Forelimb muscle (tissue), 1 donor: Measurements from ENCODE around the gene SPRR5. TPM values are rescaled to one million over a fixed set of nuclear protein-coding genes. Genes with fewer than 3 reads are reported as not detected.

Experiments used
- DNase-seq: peaks from one replicate; pipeline ENCODE4 v3.0.0-alpha.2; 2013; ENCODE audit warnings: low read depth
- polyA plus RNA-seq: library from polyadenylated mRNA; unstranded; fragments of 120-200 nt; gene quantifications from one replicate; pipeline ENCODE4 v1.2.1, GENCODE V29; 2013; ENCODE audit not compliant: insufficient read length

SPRR5 gene
- polyA plus RNA-seq, 1 donor, result not detected

- no peak for DNase-seq
Measured at GRCh38 chr1:152946248-152946647, 758 bp upstream of the SPRR5 start.

DNA sequence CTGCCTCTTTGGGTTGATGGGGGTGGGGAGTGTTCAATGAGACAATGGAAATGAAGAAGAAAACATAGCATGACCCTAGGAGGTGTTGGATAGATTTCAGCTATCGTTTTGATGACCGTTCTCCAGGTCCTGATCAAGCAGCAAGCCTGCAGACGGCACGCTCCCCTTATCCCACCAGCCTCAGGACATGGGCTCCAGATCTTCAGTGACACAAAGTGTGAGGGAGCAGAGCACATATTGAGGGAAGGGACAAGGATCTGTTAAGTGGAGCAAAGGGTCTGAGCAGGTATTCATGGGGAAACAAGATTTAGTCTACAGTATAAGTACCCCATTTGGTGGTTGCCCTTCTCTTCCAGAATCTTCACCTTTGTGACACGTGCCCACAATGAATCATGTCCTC lies 4.7 kb downstream of the SPRR5 start:
- no peak for DNase-seq

DNA sequence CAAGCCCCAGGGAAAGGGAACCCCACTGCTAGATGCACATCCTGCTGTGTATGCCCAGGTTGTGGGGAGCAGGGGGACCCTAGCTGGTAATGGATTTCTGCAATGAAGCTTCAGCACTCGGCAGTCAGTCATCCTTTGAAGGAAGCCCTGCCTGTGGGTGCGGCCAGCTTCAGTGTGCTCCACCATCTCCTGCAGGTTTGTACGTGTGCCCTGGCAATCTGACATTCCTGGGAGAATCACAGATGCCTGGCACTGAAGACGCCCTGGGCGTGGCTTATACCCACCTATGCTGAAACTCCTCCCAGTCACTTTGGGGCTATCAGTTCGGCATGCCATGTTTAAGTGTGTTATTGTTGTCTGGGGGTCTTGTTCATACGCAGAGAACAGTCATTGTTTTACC lies 6.8 kb downstream of the SPRR5 start:
- DNase-seq, result no peak

DNA sequence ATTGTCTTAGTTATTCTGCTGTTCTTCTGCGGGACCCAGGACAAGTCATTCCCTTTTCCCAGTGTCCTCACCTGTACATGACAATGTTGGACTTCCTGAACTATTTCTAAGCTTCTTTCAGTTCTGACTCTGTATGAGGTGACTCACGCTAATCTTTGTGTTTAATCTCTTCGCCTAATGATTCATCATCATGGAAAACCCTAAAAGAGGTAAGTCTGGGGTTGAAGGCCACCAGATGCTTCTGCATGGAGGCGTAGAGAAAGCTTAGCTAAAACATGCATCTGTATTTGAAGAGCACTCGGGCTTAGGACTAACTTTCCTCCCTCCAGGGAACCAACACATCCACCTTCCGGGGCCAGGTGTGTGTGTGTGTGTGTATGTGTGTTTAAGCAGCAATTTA lies 7.4 kb downstream of the SPRR5 start:
- DNase-seq, result no peak

DNA sequence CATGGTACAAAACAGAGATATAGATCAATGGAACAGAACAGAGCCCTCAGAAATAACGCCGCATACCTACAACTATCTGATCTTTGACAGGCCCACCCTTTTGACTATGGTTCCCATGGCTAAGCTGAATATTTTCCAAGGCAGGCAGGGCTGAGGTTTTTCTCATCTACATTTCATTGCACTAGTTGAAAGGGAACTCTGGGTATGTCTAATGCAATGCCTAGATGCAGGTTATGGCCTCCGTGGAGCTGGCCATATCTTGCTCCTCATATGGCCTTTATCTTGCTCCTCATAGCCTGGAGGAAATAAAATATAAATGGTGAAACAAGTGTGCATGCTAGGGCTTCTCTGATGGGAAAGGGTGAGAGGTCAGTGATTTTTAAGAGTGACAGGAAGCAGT lies 10.6 kb downstream of the SPRR5 start:
- no peak for DNase-seq

- no peak for DNase-seq
Measured at GRCh38 chr1:152959273-152959672, 12.3 kb downstream of the SPRR5 start.

DNA sequence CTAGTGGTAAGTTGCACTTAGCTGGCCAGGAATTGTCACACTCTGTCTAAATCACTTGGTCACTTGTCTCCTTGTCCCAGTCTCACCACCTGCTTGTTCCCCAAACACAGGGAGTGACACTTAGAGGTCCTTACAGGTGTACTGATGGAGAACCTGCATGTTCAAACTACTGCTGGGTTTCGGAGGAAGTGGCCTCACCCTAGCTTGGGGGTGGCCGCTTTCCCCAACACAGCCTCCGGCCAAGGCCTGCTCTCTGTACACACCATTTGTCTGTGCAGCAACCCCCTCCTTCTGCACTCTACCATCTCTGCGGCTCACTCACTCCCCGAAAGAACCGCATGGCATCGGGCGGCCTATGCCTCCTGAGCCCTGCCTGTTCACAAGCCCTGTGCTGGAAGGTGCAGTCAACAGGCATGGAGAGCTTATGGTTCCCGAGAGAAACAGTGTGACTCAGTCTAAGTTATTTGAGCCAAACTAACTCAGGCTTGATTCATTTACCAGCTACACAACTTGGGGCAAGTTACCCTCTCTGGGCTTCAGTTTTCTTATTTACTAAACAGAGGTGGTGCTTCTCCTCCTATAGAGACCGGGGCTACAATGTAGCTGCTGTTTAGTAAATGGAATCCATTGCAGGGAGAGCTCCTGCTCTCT lies 12.9 kb downstream of the SPRR5 start:
- DNase-seq, result no peak

DNA sequence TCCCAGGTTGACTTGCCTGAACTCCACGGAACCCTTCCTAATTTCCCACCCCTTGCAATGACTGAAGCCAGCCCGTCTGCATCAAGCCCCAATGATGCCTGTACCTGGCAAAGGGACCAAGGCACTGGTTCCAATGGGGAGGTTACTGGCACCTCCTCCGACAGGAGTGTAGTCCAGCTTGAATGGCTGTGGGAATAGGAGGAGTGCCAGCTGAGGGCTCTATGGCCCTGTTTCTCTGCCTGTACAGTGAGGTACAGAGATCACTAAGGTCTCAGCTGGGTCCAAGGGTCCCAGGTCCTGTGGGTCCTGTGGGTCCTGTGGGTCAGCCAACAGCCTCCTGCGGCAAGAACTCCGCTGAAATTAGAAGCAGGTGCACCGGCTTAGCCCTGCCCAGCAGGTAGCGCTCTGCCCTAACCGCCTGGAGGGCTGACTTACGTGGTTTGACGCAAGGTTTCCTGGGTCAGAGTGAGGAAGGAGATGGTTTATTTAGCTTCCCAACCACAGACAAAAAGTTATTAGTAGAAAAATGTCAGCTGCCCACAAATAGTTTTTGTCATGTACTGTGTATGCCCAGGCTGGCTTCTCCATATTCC lies 13.5 kb downstream of the SPRR5 start:
- no peak for DNase-seq

GRCh38 chr1:152961226-152961891 lies 14.4 kb downstream of the SPRR5 start:
- no peak for DNase-seq

DNA sequence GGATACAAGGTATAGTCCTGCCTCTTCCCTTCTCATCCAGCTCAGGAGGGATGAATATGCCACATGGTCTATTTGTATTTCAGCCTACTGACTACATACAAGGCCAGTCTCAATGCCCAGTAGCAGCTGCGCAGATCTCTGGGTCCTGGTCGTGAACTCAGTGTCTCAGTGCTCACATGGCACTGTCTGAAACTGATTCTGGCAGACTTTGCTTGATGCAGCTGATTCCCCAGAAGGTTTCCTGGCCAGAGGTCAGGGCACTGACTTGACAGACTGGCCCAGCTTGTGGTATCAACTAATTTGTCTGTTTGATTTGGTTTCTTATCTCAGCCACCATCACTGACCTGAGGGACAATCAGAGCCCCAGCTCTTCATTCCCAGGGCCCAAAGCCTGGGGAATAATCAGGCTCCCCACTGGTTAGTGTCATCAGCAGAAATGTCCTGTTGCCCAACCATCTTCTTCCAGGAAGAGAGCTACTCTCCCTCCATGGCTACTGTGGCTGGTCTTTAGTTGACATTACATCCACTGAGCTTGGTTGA lies 15.9 kb downstream of the SPRR5 start:
- DNase-seq, result no peak

GRCh38 chr1:152964536-152964935 lies 17.5 kb downstream of the SPRR5 start:
- DNase-seq, result no peak

DNA sequence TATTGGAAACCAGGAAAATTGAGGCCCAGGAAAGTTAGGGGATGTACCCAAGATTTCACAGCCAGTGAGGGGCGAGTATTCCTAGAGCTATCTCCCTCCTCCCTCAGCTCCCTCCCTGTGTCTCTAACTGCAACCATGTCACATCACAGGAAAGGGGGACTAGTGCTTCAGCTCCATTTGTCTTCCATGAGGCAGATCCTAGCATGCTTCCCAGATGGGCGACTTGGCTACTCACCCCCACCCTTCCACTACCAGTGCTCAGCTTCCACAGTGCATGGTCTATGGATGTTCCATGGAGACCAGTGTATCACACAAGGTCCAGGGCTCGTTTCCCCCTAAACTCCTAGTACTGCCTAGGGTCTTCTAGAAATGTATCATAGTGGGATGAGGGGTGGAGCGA lies 18.8 kb downstream of the SPRR5 start:
- no peak for DNase-seq

DNA sequence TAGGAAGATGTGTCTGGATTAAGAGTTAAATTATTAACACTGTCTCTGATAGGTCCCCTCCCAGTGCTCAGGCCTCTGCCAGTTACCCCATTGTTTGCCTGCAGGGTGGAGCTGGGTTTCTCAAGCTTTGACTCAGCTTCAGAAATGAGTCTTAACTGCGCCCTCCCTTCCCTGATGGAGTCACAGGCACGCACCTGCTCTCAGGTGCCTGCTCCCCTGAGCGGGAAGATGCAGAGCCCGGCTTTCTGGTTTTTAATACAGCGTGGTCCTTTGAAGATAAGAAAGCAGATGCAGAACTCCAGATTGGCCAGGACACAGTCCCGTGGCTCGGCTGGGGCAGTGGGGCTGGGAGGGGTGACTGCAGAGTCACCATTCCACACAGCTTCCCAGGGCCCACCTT lies 20.2 kb downstream of the SPRR5 start:
- no peak for DNase-seq

DNA sequence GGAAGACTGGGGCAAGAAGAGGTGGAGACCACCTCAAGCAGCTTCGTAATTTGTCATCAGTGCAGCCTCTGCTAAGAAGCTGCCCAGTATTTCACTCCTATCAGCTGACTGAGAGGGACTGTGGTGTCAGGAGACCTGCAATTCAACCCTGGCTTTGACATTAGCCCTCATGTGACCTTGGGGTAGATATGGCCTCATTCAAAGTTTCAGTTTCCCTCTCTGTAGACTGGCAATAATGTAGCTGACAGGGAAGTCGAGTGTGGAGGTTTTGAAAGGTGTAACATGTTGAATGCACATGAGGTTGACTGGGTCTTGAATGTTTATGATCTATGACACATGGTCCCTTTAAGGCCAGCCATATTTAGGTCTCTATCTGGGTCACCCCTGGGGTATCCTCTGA lies 21.2 kb downstream of the SPRR5 start:
- DNase-seq, result no peak

- DNase-seq, result no peak
Measured at GRCh38 chr1:152969036-152969435, 22.0 kb downstream of the SPRR5 start.

- no peak for DNase-seq
Measured at GRCh38 chr1:152970495-152970894, 23.5 kb downstream of the SPRR5 start, which contains the start of gene SPRR4. TSS of gene SPRR4 (plus strand) at chr1:152970648. CDS start at chr1:152971891, 1,243 bp downstream.

DNA sequence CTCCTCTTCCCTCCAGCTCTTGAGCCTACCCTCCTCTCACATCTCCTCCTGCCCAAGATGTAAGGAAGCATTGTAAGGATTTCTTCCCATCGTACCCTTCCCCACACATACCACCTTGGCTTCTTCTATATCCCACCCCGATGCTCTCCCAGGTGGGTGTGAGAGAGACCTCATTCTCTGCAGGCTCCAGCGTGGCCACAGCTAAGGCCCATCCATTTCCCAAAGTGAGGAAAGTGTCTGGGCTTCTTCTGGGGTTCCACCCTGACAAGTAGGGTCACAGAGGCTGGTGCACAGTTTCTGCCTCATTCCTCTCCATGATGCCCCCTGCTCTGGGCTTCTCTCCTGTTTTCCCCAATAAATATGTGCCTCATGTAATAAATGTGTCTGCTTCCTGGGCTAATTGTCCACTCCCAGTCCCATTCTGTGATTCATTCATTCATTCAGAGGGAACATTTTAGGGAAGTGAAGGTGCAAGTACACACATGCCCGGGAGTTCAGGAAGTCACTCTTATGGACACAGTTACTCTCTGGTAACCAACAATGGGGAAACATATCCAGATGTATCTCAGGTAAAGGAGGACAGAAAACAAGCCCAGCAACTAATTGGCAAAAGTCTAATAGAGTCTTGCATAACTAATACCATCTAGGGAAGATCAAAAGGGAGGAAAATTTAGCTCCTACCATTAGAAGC lies 25.3 kb downstream of the SPRR5 start:
- DNase-seq, result no peak

- DNase-seq, result no peak
Measured at GRCh38 chr1:152976688-152977087, 29.7 kb downstream of the SPRR5 start.

GRCh38 chr1:152977614-152978013 lies 30.6 kb downstream of the SPRR5 start:
- DNase-seq, result no peak

DNA sequence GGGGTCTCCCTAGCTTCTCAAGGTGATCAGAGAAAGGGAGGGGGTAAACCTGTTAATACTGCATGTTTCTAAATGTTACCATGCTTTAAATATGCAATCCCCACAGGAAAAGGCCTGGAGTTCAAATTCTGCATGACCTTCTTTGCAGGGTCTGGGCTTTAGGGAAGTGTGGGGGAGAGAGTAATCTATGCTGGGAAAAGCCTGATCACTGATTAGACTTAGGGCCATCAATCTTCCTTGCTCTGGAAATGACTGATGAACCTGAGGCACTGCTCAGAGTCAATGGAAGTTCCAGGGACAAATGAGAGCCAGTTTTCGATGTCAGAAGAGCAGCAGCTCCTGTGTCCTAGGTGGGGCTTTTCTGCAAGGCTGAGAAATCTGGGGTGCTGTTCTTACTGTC lies 33.7 kb downstream of the SPRR5 start:
- DNase-seq, result no peak

DNA sequence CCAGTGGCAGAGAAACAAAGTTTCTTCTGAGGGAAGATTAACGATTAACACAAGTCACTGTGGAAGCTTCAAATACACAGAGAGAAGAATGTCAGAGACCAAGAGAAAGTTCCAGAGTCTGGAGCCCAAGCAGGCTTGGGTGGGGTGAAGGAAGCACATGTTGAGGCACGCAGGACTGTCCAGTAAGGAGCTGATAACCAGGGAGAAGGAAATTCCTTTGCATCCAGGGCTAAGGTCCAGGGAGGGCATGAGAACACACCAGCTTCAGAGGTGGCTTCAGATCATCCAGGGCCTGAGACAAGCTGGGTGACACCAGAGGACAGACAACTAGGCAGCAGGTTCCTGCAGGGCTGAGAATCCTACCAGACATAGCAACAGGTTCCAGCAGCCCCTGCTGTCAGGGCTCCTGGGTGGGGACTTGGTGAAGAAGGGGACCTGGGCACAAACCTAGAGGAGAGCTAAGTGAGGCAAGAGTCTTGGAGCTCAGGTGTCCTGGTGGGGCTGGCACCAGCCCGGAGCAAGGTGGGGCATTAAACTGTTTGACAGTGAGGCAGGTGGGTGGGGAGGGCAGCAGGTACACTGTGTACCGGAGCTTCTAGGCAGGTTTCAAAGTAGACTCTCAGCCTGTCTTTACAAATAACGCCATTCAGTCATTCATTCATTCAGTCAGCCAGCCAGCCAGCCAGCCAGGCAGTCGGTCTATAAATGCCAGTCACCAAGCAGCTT lies 34.3 kb downstream of the SPRR5 start:
- no peak for DNase-seq

DNA sequence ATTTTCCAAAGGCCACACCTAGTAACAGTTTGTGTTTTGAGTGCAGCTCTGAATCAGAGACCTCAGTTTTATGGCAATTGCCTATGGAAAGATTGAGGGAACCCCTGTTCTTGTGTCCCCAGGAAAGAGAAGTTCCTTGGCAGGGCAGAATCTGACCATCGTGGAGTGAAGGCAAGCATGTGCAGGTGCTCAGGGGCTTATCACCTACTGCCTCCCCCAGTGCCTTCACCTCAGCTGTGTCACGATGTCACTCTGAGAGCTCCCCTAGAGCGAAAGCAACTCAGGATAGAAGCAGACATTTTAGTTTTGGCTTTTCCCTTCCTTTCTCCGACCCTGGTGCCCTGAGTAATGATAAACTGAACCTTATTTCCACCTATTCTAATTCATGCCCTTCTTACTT lies 35.1 kb downstream of the SPRR5 start:
- no peak for DNase-seq
